CD4-positive, alpha-beta T cell treated with Interleukin-15 for 1 hour (primary cell): ENCODE results near the gene KLRF1.

ENCODE experiments used
- DNase-seq: peaks from one replicate; pipeline ENCODE4 v3.0.0-alpha.2; 2020

Gene KLRF1

DNA sequence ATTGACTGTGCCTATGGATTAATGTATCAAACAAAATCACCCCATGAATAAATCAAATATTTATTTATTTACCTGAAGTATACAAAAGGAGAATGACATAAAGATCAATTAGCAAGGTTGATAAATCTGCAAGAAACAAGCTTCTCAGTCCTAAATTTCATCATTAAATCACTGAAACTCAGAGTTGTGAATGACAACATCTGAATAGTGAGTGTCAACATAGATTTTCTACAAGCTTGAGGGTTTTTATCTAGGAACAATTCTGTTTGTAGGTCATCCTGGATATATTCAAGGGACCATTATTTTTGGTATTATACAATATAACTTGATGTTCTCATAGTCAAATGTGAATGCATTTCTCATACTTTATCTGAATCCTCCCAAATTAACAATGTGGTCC, 17.4 kb upstream of the KLRF1 start:
- no peak for DNase-seq

DNA sequence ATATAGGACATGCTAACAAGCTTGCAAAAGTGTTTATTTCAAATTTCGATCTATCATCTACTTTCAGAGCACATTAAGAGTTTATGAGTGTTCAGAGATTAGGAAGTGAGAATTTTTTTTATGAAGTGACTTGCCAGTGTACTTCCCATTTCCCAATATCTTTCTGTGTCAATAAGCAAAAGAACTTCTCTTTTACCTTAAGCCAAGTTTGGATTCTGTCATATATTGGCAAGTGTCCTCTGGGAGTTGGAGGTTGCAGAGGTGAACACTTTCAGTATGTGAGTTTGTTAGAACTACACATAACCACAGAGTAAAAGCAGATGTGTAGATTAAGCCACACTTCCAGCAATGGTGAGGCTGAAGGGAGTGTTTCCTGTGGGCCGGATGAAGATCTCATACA, 16.6 kb upstream of the KLRF1 start:
- no peak for DNase-seq

DNA sequence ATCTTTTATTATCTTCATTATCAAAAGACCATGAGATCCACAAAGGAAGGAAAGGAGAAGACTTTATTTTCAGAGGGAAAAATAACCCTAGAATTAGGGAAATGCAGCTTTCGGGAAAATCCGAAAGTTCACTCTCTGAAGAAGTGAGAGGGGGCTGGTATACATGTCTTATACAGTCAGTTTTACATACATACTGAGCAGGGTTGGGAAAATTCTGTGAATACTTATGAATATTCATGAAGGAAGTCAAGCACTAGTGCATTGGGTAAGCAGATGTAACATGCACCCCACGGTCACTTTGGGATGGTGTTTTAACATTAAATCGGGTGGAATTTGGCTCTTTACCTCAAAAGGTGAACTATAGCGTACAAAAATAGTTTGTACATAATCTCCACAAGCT, 15.7 kb upstream of the KLRF1 start:
- DNase-seq: no peak

DNA sequence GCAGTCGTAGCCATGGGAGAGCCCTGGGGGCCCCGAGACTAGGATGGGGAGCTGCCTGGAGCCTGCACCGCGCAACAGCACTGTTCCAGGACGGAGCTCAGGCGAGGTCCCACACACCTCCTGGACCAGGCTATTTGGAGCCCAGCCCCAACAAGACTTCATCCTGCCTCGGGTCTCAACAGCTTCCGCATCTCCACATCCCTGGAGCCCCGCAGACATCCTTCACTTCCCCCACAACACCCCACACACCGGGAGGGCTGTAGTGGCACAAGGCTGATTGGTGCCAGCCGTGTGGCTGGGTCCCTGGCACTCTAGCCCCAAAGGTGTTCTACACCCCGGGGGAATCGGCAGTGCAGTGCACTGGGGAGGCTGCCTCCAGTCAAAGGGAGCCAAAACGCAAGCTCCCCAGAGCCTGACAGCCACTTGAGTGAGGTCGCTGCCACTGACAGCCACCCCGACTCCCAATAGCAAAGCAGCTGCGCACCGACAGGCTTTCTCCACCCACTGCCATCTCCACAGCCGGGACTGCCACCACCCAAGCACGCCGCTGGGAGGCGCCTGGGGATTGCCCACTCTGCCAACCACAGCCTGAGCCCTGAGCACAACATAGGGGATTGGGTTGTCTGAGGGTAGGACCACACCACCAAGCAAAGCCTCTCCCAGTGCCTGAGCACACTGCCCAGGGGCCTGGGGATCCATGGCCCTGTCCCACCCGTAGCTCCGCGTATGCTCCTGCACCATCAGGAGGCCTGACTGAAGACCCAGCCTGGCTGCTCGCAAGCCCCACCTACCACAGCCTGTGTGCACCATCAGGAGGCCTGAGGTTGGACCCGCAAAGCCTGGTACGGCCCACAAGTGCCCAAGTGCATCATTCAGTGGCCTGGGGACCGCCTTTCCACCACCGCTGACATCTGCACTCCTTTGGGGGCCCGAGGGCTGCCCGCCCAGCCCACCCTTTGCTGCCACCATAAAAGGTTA, 13.2 kb upstream of the KLRF1 start:
- peak; percentile 91 for DNase-seq

DNA sequence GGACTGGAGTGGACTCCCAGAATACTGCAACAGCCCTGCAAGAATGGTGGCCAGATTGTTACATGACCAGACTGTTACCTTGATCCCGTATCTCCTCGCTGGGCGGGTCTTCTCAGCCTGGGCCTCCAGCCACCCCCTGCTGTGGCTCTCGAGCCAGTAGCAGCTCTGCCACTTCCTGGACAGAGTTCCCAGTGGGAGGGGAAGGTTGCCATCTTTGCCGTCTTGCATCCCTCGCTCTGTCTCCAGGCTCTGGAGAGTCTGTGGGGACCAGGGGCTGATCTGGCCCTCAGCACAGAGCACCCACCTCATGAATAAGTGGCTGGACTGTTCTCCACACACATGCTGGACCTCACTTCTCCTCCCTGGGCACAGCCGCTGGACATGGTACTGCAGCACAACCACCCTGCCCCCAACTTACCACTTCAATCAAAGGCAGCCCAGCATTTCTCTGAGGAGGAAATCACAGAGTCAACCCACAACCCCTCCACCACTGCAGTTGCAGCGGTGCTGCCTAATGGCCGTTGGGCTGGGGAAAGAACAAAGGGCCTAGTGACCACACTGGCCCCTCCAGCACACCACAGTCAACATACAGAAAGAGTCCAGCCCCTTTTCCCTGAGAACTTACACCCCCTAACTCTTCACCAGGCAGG, 6.9 kb upstream of the KLRF1 start:
- DNase-seq: no peak

DNA sequence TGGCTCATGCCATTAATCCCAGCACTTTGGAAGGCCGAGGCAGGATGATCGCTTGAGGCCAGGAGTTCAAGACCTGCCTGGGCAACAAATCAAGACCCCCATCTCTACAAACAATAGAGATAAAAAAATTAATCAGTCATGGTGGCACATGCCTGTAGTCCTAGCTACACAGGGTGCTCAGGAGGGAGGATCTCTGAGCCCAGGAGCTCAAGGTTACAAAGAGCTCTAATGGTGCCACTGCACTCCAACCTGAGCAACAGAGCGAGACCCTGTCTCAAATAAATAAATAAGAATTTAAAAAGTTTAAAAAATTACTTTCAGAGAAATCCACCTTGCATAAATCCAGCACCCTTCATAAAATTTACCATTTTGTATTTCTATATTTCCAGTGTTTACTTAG, 2.2 kb downstream of the KLRF1 start:
- DNase-seq: no peak

DNA sequence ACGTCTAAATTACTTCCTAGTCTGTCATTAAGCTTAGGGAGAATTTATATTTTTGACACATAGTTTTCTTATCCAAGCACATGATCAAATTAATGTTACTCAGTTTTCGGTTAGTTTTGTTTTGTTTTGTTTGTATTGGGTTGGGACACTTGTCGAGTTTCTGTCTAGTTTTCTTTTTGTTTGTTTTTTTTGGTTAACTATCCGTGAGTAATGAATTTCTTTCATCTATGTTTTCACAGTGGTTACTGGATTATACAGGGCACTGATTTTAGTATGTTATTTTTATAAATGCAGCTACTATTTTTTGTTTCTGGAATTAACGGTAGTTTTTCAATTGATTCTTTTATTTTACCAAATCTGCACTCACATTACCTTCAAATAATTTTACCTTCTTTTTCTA, 2.7 kb downstream of the KLRF1 start:
- DNase-seq: no peak

DNA sequence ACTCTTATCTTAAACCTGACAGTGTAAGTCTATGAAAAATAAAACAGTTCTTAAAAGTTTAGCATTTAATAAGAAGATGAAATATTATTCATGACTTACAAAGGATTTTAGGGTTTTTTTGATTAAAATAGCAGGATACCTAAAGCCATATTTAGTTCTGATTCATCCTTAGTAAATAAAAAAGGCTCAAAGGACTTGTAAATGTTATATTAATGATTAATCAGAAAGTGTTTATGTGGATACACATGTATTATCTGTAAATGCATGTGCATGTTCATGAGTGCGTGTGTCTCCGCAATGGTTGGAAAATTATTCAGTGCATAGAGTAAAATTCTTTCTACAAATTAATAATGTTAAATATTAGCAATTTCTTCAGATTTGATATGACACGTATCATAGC, 4.4 kb downstream of the KLRF1 start:
- no peak for DNase-seq

DNA sequence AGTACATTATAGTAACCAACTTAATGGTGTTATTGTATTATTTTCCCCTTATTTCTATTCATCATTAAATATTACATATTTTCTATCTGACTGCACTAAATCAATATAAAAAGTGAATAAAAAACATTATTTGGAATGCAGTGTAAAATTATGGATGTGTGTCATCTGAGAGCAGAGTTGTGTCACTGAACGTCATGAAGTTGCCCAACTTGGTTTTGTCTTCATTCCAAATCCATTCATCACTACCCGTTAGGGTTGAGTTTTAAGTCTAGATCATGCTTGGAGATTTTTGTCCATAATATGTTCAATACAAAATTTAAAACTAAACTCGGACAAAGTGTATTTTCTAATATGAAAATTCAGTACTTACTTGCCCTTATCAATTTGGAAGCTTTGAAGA, 16.1 kb downstream of the KLRF1 start:
- no peak for DNase-seq

DNA sequence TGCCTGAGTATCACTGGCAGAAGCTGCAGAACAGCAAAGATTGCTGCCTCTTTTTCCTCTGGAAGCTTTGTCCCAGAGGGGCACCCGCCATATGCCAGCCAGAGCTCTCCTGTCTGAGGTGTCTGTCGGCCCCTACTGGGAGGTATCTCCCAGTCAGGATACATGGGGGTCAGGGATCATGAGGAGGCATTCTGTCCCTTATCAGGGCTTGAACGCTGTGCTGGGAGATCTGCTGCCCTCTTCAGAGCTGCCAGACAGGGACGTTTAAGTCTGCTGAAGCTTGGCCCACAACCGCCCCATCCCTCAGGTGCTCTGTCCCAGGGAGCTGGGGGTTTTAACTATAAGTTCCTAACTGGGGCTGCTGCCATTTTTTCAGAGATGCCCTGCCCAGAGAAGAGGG, 21.6 kb downstream of the KLRF1 start:
- DNase-seq: no peak

DNA sequence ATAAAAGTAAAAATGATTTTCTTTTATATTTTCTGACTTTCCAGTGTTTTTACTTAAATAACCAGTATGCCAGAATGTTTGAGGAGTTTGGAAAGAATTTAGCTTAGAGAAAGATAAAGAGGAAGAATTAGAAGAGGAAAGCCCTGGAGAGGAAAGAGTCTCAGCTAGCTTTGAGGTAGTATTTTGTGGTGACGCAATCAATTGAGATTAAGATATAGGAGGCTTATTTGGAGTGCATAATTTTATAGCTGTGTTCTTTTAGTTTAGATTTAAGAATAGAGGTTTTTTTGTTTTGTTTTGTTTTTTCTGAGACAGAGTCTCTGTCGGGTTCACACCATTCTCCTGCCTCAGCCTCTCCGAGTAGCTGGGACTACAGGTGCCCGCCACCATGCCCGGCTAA, 23.8 kb downstream of the KLRF1 start:
- no peak for DNase-seq

DNA sequence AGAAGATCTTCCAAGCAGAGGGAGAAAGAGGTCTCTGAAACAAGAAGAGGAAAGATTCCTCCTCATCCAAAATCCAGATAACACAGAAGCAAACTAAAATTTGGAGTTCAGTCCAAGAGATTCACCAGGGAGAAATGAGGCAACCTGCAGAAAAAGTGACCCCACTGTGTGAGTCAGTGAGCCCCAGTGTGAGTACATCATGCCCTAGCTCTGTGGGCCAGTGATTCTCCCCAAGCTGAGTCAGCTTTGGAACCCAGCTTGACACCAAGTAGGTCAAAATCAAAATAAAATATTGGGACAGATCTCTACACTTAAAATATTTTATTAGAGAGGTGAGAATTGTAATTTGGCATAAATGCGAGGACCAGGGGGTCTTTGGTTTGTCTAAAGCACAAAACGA, 24.6 kb downstream of the KLRF1 start:
- DNase-seq: no peak

DNA sequence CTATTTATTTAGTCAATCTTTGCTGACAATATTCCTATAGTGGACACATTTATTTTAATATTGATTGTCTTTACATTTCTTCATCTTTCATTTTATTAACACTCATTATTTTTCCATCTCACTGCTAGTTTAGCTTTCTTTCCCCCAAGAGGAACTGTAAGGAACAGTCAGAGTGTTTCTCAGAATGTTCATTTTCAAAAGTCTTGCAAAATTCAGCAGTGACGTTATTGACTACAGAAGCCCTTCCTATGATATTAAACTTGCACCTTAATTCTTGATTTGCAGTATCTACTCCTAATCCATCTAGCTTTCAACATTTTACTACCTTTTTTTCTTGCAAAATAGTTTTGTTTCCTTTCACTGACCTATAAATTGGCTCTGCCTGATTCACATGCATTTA, 28.9 kb downstream of the KLRF1 start:
- no peak for DNase-seq

DNA sequence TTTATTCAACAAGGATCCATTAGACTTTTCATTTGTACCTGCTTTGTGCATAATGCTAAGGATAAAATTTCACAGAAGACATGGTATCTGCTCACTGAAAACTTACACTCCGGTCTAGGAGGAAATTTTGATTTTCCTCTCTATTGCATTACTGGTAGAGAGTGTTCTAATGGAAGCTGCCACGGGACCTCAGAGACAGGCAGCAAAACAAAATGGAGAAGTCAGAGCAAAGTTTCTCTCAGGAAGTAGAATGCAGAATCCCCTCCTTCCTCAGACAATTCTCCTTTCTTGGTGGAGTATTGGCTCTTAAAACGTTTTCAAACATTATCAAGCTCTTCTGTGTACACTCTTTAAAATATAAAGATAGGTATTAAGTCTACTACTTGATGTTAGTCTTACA, 29.6 kb downstream of the KLRF1 start:
- DNase-seq: no peak

DNA sequence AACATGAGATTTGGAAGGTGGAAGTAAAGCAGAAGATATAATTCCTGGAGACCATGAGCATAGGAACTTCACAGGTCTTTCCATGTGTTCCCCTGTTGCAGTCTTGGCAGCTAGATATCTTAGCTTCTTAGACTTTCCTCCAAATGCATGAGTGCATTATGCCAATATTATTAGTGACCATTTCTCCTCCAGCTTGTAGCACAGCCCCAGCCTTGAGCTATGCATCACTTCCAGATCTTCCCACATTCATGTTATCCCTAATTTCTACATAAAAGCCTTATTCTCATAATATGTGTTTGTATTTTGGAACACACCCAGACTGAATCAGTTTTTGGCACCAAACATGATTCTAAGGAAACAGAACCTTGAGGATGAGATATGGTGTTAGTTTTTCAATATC, 30.9 kb downstream of the KLRF1 start:
- DNase-seq: no peak

DNA sequence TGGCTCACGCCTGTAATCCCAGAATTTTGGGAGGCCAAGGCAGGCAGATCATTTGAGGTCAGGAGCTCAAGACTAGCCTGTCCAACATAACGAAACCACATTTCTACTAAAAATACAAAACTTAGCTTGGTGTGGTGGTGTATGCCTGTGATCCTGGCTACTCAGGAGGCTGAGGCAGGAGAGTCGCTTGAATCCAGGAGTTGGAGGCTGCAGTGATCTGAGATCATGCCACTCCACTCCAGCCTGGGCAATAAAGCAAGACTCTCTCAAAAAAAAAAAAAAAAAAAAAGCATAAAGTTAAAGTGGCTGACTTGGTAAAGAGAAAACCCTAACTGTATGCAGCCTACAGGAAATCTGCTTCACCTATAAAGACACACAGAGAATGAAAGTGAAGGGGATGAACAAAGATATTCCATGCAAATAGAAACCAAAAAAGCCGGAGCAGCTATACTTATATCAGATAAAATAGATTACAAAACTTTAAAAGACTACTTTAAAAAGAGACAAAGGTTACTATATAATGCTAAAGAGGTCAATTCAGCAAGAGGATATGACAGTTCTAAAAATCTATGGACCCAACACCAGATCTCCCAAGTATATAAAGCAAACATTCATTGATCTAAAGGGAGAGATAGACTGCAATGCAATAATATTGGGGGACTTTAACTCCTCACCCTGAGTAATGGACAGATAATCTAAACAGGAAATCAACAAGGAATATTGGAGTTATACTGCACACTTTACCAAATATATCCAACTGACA, 37.8 kb downstream of the KLRF1 start:
- no peak for DNase-seq

DNA sequence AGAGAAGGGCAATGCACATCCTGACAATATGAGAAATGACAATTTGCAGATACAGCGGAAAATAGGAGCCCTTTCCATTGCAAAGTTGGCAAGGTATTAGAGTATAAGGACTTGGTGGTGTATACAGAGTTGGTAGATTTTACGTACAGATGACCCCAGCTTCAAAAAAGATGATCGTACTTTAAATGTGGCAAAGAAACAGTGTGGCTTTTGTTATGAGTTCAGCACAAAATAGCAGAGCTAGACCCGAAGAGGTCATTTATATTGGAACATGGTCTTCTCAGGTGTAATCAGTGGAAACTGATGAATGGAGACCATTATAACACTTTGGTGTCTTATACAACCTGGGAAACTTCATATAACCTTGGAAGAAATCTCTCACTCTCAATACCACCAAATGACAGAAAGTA, 39.6 kb downstream of the KLRF1 start:
- DNase-seq: no peak

DNA sequence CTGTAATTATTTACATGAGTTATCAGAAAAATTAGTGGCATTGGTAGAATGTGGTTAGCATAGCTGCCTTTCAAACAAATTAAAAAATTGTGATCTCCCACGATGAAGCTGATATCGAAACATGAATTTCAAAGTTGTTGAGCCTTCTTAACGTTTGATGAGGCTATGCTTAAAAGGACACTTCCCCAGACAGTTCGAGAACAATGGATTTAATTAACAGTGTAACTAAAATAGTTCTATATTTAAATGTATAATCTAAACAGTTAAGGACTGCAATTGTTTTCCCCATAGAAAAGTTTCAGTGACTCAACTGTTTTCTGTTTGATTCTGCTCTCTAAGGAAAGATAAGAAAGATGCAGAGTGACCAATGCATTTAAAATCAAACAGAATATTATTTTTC, 40.2 kb downstream of the KLRF1 start:
- DNase-seq: no peak

DNA sequence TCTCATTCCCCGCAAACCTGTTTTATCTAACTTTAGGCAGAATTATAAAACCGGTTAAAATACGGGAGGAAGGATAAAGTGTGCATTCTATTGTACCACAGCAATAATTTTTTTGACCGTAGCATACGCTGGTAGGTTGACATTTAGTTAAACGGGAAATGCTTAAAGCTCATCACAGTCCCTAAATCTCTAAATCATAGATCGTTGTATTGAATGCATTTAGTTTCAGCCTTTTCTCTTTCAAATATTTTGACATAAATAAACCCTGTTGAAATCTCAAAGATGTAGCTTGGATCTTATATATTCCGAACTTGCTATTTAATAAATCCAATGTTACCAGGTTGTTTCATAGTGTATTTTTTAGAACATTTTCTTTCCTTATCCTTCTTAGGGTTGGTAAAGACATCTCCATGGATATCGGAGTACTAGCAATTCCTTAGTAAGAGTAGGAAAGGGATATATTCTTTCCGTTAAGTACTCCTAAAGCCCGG, 41.1 kb downstream of the KLRF1 start:
- no peak for DNase-seq

DNA sequence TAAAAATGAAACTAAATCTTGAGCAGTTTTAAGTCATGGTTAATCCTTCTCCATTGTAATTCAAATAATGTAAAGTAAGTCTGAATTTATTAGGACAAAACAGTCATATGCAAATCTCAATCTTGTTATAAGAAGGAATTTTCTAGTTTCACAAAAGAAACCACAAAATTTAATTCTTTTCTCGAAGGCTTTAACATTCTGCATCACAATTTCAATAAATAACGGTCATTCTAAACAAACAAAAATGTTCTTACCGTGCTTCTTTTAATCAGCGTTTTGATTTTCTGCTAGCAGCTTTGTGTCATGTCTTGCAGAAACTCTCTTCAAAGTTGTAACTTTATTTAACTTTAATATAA, 41.6 kb downstream of the KLRF1 start:
- no peak for DNase-seq

DNA sequence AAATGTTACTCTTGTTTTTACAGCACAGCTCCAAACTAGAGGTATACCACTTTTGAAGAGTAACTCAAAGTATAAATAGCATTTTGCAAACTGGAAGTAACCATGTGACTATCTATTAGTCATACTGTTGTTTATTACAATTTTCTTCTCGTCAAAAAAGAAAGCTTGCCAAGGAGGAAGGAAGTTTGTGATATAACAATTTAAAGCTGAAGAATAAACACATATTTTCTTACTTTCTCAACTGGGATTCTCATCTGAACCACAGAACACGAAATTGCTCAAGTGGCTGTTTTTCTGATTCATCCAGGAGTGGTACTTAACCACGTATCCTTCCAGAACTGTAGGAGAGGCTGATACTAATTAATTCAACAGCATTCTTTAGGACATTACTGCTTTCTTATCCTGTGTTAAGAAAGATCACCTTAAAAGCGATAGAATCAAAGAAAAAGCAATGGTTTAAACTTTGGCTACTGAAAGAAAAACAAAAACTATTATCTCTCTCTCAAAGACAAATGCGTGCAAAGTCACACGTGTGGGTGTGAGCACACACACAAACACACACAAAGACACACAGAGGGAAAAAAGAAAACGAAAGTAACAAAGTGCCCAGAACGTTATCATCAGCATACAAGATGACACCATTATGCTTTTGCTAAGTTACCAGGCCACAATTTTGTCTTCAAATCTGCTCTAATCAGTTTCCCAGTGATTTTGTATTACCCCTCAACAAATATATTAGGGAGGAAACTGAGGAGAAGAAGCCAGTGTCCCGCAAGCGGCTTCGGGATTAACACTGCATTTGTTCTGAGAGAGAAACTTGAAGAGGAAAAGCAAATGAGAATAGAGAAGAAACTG, 42.3 kb downstream of the KLRF1 start, which contains the start of gene CLEC2B:
Gene CLEC2B, minus strand, starts transcription at position 48 of the 855 bp plus-strand sequence.
- no peak for DNase-seq

DNA sequence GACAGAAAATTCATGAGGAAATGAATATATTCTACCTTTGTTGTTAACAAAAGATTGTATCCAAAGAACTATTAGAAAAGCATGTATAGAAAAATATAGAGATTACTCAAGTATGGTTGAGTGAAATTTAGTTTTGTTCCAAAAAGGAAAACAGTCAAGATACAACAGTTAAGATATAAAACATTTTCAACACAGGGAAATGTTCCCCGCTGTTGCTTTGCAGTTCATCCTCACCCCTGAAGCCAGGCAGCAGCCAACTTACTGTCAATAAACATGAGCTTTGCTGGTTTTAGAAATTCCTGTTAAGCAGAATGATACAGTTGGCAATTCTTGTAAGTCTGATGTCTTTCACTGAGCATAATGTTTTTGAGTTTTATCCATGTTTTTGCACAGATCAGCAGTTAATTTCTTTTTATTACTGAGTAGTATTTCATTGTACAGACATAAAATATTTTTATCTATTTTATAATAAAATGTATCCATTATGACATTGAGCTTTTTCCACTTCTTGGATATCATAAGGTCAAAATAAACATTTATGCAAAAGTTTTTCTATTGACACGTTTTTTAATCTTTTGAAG, 43.1 kb downstream of the KLRF1 start:
- DNase-seq: no peak
